Fibroblast of lung (primary cell): ENCODE data around the gene PLEKHA5. TPM values are rescaled to one million over a fixed set of nuclear protein-coding genes. Genes with fewer than 3 reads are reported as not detected.
A peak's percentile ranks its signal among the peaks of the same experiment; 100 is the strongest.

Source experiments
- DNase-seq, 2 donors: peaks; one replicate each; pipeline versions ENCODE4 v3.0.0 to v3.0.0-alpha.2; 2010; ENCODE audit warnings: low read depth in 2 of 2
- H2AFZ ChIP-seq: 2 replicates; pipeline ENCODE4 v1.5.1; 2012; ENCODE audit warnings: low read length, control low read depth, inconsistent platforms
- H3K27ac ChIP-seq: 2 replicates; pipeline ENCODE4 v1.5.1; 2011; ENCODE audit warnings: low read length, control low read depth; ENCODE audit not compliant: insufficient read depth
- H3K27me3 ChIP-seq: 2 replicates; pipeline ENCODE4 v1.5.1; 2011; ENCODE audit warnings: mild to moderate bottlenecking, low read length; ENCODE audit not compliant: control insufficient read depth, insufficient read depth
- H3K36me3 ChIP-seq: 2 replicates; pipeline ENCODE4 v1.5.1; 2011; ENCODE audit warnings: low read length; ENCODE audit not compliant: control insufficient read depth, insufficient read depth
- H3K4me1 ChIP-seq: 2 replicates; pipeline ENCODE4 v1.5.1; 2011; ENCODE audit warnings: low read length; ENCODE audit not compliant: control insufficient read depth, insufficient read depth; ENCODE audit errors: extremely low read depth
- H3K4me2 ChIP-seq: 2 replicates; pipeline ENCODE4 v1.5.1; 2011; ENCODE audit warnings: low read length, control low read depth; ENCODE audit not compliant: insufficient read depth; ENCODE audit errors: extremely low read depth
- H3K4me3 ChIP-seq, 4 experiments: fragments of 200-600 bp in 1 of 4; sonication (generic) in 1 of 4; replicated peaks in 1 of 4; 2 replicates each; pipeline ENCODE4 v1.5.1; 2011 to 2016; ENCODE audit warnings: low read length in 4 of 4, low read depth in 3 of 4, mild to moderate bottlenecking in 3 of 4, control low read depth in 2 of 4, inconsistent platforms in 1 of 4, mixed read lengths in 1 of 4; ENCODE audit not compliant: insufficient read depth in 1 of 4; ENCODE audit errors: control extremely low read depth in 1 of 4
- H3K79me2 ChIP-seq: 2 replicates; pipeline ENCODE4 v1.5.1; 2012; ENCODE audit warnings: mild to moderate bottlenecking, low read length, inconsistent platforms; ENCODE audit not compliant: control insufficient read depth, insufficient read depth
- H3K9ac ChIP-seq: 2 replicates; pipeline ENCODE4 v1.5.1; 2011; ENCODE audit warnings: mild to moderate bottlenecking, low read length, control low read depth; ENCODE audit not compliant: insufficient read depth
- H3K9me3 ChIP-seq: 2 replicates; pipeline ENCODE4 v1.5.1; 2012; ENCODE audit warnings: low read depth, low read length; ENCODE audit not compliant: control insufficient read depth, insufficient read depth
- H4K20me1 ChIP-seq: 2 replicates; pipeline ENCODE4 v1.5.1; 2011; ENCODE audit warnings: low read length; ENCODE audit not compliant: control insufficient read depth, insufficient read depth; ENCODE audit errors: extremely low read depth
- CTCF ChIP-seq, 2 donors: IDR thresholded peaks in 1 of 2; conservative IDR thresholded peaks in 1 of 2; 1 replicate in 1 of 2; 2 replicates in 1 of 2; pipeline ENCODE4 v1.5.1; 2011 to 2012; ENCODE audit warnings: low read length in 2 of 2, control low read depth in 1 of 2, inconsistent platforms in 1 of 2, low read depth in 1 of 2, mild to moderate bottlenecking in 1 of 2
- EZH2 ChIP-seq: IDR thresholded peaks from 2 replicates; pipeline ENCODE4 v1.5.1; 2012; ENCODE audit warnings: low read length, control low read depth, mild to moderate bottlenecking; ENCODE audit errors: missing control alignments
- polyA plus RNA-seq, 2 donors: library from polyadenylated mRNA; depleted of rRNA in 1 of 2; stranded (reverse) in 1 of 2; unstranded in 1 of 2; fragments of >200 nt; gene quantifications; 2 replicates each; pipeline ENCODE4 v1.2.1, GENCODE V29; 2011 to 2012; ENCODE audit warnings: missing spikeins in 1 of 2
- total RNA-seq: library from RNA; depleted of rRNA; stranded (reverse); fragments of >200 nt; gene quantifications from 2 replicates; pipeline ENCODE4 v1.2.1, GENCODE V29; 2014

PLEKHA5 gene
- total and polyA plus RNA-seq, 2 donors (not counting 1 experiment from before 2014, with no cell fraction given): 15.5 to 50.4 TPM

GRCh38 chr12:19410211-19410610 lies 280.7 kb downstream of the PLEKHA5 start:
- no peak overlapping the region for H3K9ac ChIP-seq
- no peak overlapping the region for H3K27ac ChIP-seq
- DNase-seq: peak in 1 of 2 donors; percentile 49
- TF ChIP-seq CTCF (conservative IDR thresholded peaks at IDR 0.05 in 1 of 2, IDR thresholded peaks at IDR 0.05 in 1 of 2; ENCODE audit: low read depth in 1 of 2, low read length in 2 of 2): no peak
- TF ChIP-seq EZH2: no peak
- no peak overlapping the region for H3K4me2 ChIP-seq
- H3K9me3 ChIP-seq: no peaks in the 10 kb centered on the region
- H3K4me3 ChIP-seq: no peak overlapping the region
- H2AFZ ChIP-seq: no peak overlapping the region
- H3K4me1 ChIP-seq: no peaks in the 10 kb centered on the region
- H3K79me2 ChIP-seq: no peaks in the 10 kb centered on the region
- no peaks in the 10 kb centered on the region for H4K20me1 ChIP-seq
- H3K27me3 ChIP-seq: no peaks in the 10 kb centered on the region
- H3K36me3 ChIP-seq: no peaks in the 10 kb centered on the region

GRCh38 chr12:19410629-19411185 lies 281.2 kb downstream of the PLEKHA5 start:
- no peaks in the 10 kb centered on the region for H3K36me3 ChIP-seq
- no peaks in the 10 kb centered on the region for H3K9me3 ChIP-seq
- H3K79me2 ChIP-seq: no peaks in the 10 kb centered on the region
- H3K27me3 ChIP-seq: no peaks in the 10 kb centered on the region
- no peak for DNase-seq
- H3K4me2 ChIP-seq: no peak overlapping the region
- no peak overlapping the region for H2AFZ ChIP-seq
- H4K20me1 ChIP-seq: no peaks in the 10 kb centered on the region
- no peak overlapping the region for H3K4me3 ChIP-seq
- no peaks in the 10 kb centered on the region for H3K4me1 ChIP-seq
- no peak overlapping the region for H3K27ac ChIP-seq
- TF ChIP-seq EZH2 (no peak), CTCF (conservative IDR thresholded peaks at IDR 0.05 in 1 of 2, IDR thresholded peaks at IDR 0.05 in 1 of 2; ENCODE audit: low read depth in 1 of 2, low read length in 2 of 2) (no peak)
- no peak overlapping the region for H3K9ac ChIP-seq

- TF ChIP-seq CTCF (conservative IDR thresholded peaks at IDR 0.05 in 1 of 2, IDR thresholded peaks at IDR 0.05 in 1 of 2; ENCODE audit: low read depth in 1 of 2, low read length in 2 of 2) (no peak), EZH2 (no peak)
- Histone ChIP-seq H3K4me1 (no peaks in the 10 kb centered on the region), H3K9me3 (no peaks in the 10 kb centered on the region), H3K9ac (no peak overlapping the region), H3K27ac (no peak overlapping the region), H2AFZ (no peak overlapping the region), H3K36me3 (no peaks in the 10 kb centered on the region), H3K27me3 (no peaks in the 10 kb centered on the region), H4K20me1 (no peaks in the 10 kb centered on the region), H3K4me2 (no peak overlapping the region), H3K4me3 (no peak overlapping the region), H3K79me2 (no peaks in the 10 kb centered on the region)
- peak in 1 of 2 donors; percentile 53 for DNase-seq
Observed at GRCh38 chr12:19411234-19412204, 282.0 kb downstream of the PLEKHA5 start.
